ENCODE measurements around the gene OMA1.

GRCh38 chr1:58438468-58438867 lies 108.1 kb downstream of the OMA1 start:
- TF ChIP-seq EZH2 (IDR thresholded peaks at IDR 0.05; ENCODE audit: low read length, missing control alignments) = no peak
- TF ChIP-seq, protein P1, sequence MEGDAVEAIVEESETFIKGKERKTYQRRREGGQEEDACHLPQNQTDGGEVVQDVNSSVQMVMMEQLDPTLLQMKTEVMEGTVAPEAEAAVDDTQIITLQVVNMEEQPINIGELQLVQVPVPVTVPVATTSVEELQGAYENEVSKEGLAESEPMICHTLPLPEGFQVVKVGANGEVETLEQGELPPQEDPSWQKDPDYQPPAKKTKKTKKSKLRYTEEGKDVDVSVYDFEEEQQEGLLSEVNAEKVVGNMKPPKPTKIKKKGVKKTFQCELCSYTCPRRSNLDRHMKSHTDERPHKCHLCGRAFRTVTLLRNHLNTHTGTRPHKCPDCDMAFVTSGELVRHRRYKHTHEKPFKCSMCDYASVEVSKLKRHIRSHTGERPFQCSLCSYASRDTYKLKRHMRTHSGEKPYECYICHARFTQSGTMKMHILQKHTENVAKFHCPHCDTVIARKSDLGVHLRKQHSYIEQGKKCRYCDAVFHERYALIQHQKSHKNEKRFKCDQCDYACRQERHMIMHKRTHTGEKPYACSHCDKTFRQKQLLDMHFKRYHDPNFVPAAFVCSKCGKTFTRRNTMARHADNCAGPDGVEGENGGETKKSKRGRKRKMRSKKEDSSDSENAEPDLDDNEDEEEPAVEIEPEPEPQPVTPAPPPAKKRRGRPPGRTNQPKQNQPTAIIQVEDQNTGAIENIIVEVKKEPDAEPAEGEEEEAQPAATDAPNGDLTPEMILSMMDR (conservative IDR thresholded peaks at IDR 0.05 in 1 of 2, IDR thresholded peaks at IDR 0.05 in 1 of 2; ENCODE audit: low read depth in 1 of 2, low read length in 2 of 2) = no peak
